ENCODE data around the gene MIB1.

The MIB1 gene

GRCh38 chr18:21918693-21919092 lies 178.1 kb downstream of the MIB1 start:
- no peak for DNase-seq
- Histone ChIP-seq H3K4me3 (no peak overlapping the region), H3K27me3 (no peaks in the 10 kb centered on the region), H3K4me1 (no peaks in the 10 kb centered on the region), H3K36me3 (no peaks in the 10 kb centered on the region), H3K27ac (no peak overlapping the region), H3K9me3 (peaks cover 0 to 15% (median 4%) of the 10 kb centered on the region in 3 donors)
- no peak for TF ChIP-seq CTCF (IDR thresholded peaks at IDR 0.05)
- intact Hi-C loops (cut with DNase I; ENCODE audit: low total_unique reads): no loop called here
